PC-3 (cell line): ENCODE results near the gene CLDN17.

Experiments used
- CTCF ChIP-seq: fragments of 300-600 bp; sonication (generic); conservative IDR thresholded peaks from 2 replicates; pipeline ENCODE4 v1.5.1; 2017; ENCODE audit warnings: antibody characterized with exemption, low read depth, mild to moderate bottlenecking, low read length
- EZH2phosphoT487 ChIP-seq: fragments of 300-600 bp; sonication (generic); IDR thresholded peaks from 2 replicates; pipeline ENCODE4 v1.6.1; 2018; ENCODE audit warnings: mild to moderate bottlenecking, antibody characterized with exemption, low read length, borderline replicate concordance

GRCh38 chr21:30164796-30165195 lies 1.8 kb downstream of the CLDN17 start:
- TF ChIP-seq CTCF (no peak), EZH2phosphoT487 (no peak)
